Gastroesophageal sphincter (tissue), 4 donors: ENCODE results near the gene CDH26. TPM values are rescaled to one million over a fixed set of nuclear protein-coding genes. Genes with fewer than 3 reads are reported as not detected.

Source experiments
- ATAC-seq: fragments of 150-250 bp; one replicate; pipeline ENCODE4 v1.9.1; 2016; ENCODE audit warnings: mild to moderate bottlenecking, moderate library complexity
- H3K27ac ChIP-seq, 4 donors: fragments of 200-600 bp; sonication (generic) in 3 of 4; 1 replicate in 3 of 4; 2 replicates in 1 of 4; pipeline ENCODE4 v1.5.1; 2016 to 2019
- H3K27me3 ChIP-seq: fragments of 200-600 bp; sonication (generic); one replicate; pipeline ENCODE4 v1.5.1; 2019
- H3K36me3 ChIP-seq, 2 donors: fragments of 200-600 bp; sonication (generic); one replicate each; pipeline ENCODE4 v1.5.1; 2019; ENCODE audit warnings: control low read depth in 1 of 2
- H3K4me1 ChIP-seq, 3 donors: fragments of 200-600 bp; sonication (generic); 1 replicate in 2 of 3; 2 replicates in 1 of 3; pipeline ENCODE4 v1.5.1; 2016 to 2019; ENCODE audit warnings: control low read depth in 2 of 3
- H3K4me3 ChIP-seq, 2 donors: fragments of 200-600 bp; sonication (generic); one replicate each; pipeline ENCODE4 v1.5.1; 2019; ENCODE audit warnings: mild to moderate bottlenecking in 1 of 2, moderate library complexity in 1 of 2
- H3K9me3 ChIP-seq, 3 donors: fragments of 200-600 bp; sonication (generic); one replicate each; pipeline ENCODE4 v1.5.1; 2017 to 2019; ENCODE audit warnings: control low read depth in 2 of 3
- CTCF ChIP-seq, 4 experiments: fragments of 200-600 bp in 2 of 4; fragments of 450-650 bp in 2 of 4; sonication (generic) in 1 of 4; IDR thresholded peaks; one replicate each; pipeline ENCODE4 v1.5.1; 2017 to 2019; ENCODE audit warnings: antibody characterized with exemption in 4 of 4, mild to moderate bottlenecking in 2 of 4, moderate library complexity in 2 of 4
- EP300 ChIP-seq: sonication (generic); formaldehyde crosslinking; IDR thresholded peaks from one replicate; pipeline ENCODE4 v1.6.1; 2017; ENCODE audit warnings: antibody characterized with exemption, mild to moderate bottlenecking
- POLR2A ChIP-seq, 2 donors: fragments of 450-650 bp; IDR thresholded peaks; one replicate each; pipeline ENCODE4 v1.6.1; 2017; ENCODE audit warnings: antibody characterized with exemption in 2 of 2, mild to moderate bottlenecking in 2 of 2, moderate library complexity in 1 of 2
- POLR2AphosphoS5 ChIP-seq: sonication (generic); formaldehyde crosslinking; IDR thresholded peaks from one replicate; pipeline ENCODE4 v1.6.1; 2017; ENCODE audit warnings: antibody characterized with exemption
- WGBS, 2 donors: methylation state at CpG; one replicate each; pipeline ENCODE4 v1.1.5; 2018; ENCODE audit warnings: low coverage in 1 of 2; 5-methylcytosine and 5-hydroxymethylcytosine counted together
- total RNA-seq, 4 donors: library from RNA; depleted of rRNA; stranded (reverse); fragments of >200 nt; gene quantifications; one replicate each; pipeline ENCODE4 v1.1.0, GENCODE V29; 2016

The CDH26 gene
- total RNA-seq, 4 donors from 2014 or later: 0.39 to 1.1 (median 0.78) TPM

- TF ChIP-seq POLR2A (IDR thresholded peaks at IDR 0.05): no peak
- TF ChIP-seq CTCF (IDR thresholded peaks at IDR 0.05): no peak
- TF ChIP-seq POLR2AphosphoS5: no peak
- no peak for TF ChIP-seq EP300
- ATAC-seq: no peak
- Histone ChIP-seq H3K27ac (peak overlapping the region in 2 of 4 donors; percentile 0 to 28), H3K27me3 (no peaks in the 10 kb centered on the region), H3K9me3 (no peaks in the 10 kb centered on the region), H3K36me3 (peaks cover 0 to 35% of the 10 kb centered on the region in 2 donors), H3K4me3 (no peak overlapping the region), H3K4me1 (peaks cover 3 to 84% (median 14%) of the 10 kb centered on the region in 3 donors)
- WGBS, 2 donors: 71 to 83% methylated on average over 1 to 2 of the region's 2 CpGs
Observed at GRCh38 chr20:59945731-59946130, 12.5 kb upstream of the CDH26 start.

GRCh38 chr20:59947376-59947775 is 10.8 kb upstream of the CDH26 start:
- TF ChIP-seq CTCF (IDR thresholded peaks at IDR 0.05) (no peak), EP300 (no peak), POLR2AphosphoS5 (no peak), POLR2A (IDR thresholded peaks at IDR 0.05) (no peak)
- 70 to 83% methylated on average over 2 to 8 of the region's 8 CpGs for WGBS, 2 donors
- peaks cover 3 to 68% (median 4%) of the 10 kb centered on the region in 3 donors for H3K4me1 ChIP-seq
- H3K27ac ChIP-seq: no peak overlapping the region
- H3K36me3 ChIP-seq: peaks cover 0 to 49% of the 10 kb centered on the region in 2 donors
- H3K4me3 ChIP-seq: no peak overlapping the region
- H3K27me3 ChIP-seq: no peaks in the 10 kb centered on the region
- no peaks in the 10 kb centered on the region for H3K9me3 ChIP-seq
- ATAC-seq: no peak

- no peak overlapping the region for H3K27ac ChIP-seq
- peaks cover 0 to 45% of the 10 kb centered on the region in 2 donors for H3K36me3 ChIP-seq
- H3K4me3 ChIP-seq: no peak overlapping the region
- TF ChIP-seq POLR2A (IDR thresholded peaks at IDR 0.05) (no peak), EP300 (no peak), POLR2AphosphoS5 (no peak), CTCF (IDR thresholded peaks at IDR 0.05) (no peak)
- WGBS, 2 donors: 36 to 67% methylated on average over 1 of the region's 1 CpG
- no peaks in the 10 kb centered on the region for H3K27me3 ChIP-seq
- no peak for ATAC-seq
- H3K4me1 ChIP-seq: peaks cover 3 to 60% (median 4%) of the 10 kb centered on the region in 3 donors
- H3K9me3 ChIP-seq: no peaks in the 10 kb centered on the region
Observed at GRCh38 chr20:59948212-59948611, 10.0 kb upstream of the CDH26 start.

- Histone ChIP-seq H3K4me3 (no peak overlapping the region), H3K27ac (peak overlapping the region in 1 of 4 donors; percentile 40), H3K4me1 (peaks cover 3 to 53% (median 4%) of the 10 kb centered on the region in 3 donors), H3K36me3 (peaks cover 0 to 38% of the 10 kb centered on the region in 2 donors), H3K9me3 (no peaks in the 10 kb centered on the region), H3K27me3 (no peaks in the 10 kb centered on the region)
- no peak for TF ChIP-seq POLR2A (IDR thresholded peaks at IDR 0.05)
- peak in 3 of 4 experiments; percentile 51 to 69 (median 55) for TF ChIP-seq CTCF (IDR thresholded peaks at IDR 0.05)
- TF ChIP-seq POLR2AphosphoS5: no peak
- no peak for TF ChIP-seq EP300
- 7 to 25% methylated on average over 5 to 7 of the region's 7 CpGs for WGBS, 2 donors
- no peak for ATAC-seq
Observed at GRCh38 chr20:59948828-59949720, 9.1 kb upstream of the CDH26 start.
